GM12872 (cell line): ENCODE measurements around the gene FHL2.

Source experiments
- TF ChIP-seq, protein P1 (sequence below): IDR thresholded peaks from 3 replicates; pipeline ENCODE4 v1.5.1; 2011; ENCODE audit warnings: low read depth, mild to moderate bottlenecking, low read length, moderate library complexity; ENCODE audit not compliant: insufficient read depth

The FHL2 gene

DNA sequence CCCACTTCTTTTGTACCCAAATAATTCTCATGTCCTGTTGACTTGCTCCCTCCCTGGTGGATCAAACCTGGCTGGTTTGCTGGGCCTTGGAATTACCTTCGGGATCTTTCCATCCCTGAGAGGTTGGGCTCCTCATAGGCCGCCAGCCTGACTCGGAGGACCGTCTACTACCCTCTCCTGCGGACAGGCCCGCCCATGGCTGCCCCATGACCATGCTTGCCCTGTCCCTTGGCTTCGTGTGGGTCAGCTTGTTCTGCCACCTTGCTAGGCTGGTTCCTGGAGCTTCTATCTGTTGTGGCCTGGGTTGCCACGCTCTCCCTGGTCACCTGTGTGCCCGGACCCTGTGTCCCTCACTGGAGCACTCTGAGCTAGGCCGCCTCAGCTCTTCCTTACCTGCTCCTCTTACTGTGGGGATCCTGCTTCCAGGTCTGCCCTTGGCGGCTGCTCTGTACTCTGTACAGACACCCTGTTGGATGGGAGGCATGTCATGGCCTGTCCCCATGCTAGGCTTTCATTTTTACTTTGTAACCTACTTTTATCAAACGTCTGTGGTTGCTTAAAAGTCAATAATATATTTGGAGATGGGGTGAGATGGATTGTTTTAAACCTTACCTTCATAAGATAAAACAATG is 29.7 kb upstream of the FHL2 start:
- TF ChIP-seq, protein P1, sequence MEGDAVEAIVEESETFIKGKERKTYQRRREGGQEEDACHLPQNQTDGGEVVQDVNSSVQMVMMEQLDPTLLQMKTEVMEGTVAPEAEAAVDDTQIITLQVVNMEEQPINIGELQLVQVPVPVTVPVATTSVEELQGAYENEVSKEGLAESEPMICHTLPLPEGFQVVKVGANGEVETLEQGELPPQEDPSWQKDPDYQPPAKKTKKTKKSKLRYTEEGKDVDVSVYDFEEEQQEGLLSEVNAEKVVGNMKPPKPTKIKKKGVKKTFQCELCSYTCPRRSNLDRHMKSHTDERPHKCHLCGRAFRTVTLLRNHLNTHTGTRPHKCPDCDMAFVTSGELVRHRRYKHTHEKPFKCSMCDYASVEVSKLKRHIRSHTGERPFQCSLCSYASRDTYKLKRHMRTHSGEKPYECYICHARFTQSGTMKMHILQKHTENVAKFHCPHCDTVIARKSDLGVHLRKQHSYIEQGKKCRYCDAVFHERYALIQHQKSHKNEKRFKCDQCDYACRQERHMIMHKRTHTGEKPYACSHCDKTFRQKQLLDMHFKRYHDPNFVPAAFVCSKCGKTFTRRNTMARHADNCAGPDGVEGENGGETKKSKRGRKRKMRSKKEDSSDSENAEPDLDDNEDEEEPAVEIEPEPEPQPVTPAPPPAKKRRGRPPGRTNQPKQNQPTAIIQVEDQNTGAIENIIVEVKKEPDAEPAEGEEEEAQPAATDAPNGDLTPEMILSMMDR = no peak

DNA sequence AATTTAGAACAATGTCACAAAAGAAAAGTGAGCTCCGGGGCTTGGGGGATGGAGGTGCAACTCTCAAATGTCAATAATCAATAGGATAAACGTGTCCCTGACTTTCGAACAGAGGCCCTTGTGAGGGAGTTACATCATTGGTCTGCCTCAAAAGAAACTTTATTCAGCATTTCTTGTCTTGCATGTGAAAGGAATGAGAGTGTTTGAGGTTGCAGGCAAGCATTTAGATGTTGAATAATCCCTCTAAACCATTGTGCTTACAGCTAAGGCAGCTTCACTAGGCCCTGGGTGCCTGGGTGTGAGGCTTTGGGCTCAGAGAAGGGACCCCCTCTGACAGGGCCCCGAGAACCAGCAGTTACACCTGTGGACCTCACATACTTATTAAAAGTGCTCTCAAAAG is 28.6 kb upstream of the FHL2 start:
- TF ChIP-seq, protein P1 = no peak

DNA sequence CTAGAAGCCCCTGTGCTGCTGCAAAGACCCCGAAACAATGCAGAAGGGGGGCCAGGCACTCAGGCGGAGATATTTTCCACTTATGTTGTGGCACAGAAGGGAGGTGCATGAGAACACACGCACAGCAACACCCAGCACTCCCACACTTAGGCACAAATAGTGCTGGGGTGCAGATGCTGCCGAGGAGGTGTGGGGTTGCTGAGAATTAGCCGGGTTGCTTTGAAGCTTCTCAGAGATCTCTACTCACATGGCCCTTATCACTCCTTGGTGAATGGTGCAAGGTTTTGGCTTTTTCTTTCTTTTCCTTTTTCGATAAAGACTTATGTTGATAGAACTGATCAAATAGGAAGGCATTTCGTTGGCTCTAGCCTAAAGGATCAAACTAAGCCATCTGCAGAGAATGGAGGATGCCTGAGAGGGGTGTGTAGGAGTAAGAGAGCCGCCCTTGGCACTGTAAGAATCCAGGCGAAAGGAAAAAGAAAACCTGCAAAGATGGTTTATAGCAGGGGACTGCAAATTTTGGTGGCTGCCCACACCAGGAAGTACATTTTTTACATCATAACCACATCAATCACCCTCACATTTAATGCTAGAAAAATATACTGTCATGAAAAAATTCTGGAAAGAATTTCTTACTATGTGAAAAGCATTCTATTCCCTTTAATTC is 27.9 kb upstream of the FHL2 start:
- TF ChIP-seq, protein P1 = no peak

DNA sequence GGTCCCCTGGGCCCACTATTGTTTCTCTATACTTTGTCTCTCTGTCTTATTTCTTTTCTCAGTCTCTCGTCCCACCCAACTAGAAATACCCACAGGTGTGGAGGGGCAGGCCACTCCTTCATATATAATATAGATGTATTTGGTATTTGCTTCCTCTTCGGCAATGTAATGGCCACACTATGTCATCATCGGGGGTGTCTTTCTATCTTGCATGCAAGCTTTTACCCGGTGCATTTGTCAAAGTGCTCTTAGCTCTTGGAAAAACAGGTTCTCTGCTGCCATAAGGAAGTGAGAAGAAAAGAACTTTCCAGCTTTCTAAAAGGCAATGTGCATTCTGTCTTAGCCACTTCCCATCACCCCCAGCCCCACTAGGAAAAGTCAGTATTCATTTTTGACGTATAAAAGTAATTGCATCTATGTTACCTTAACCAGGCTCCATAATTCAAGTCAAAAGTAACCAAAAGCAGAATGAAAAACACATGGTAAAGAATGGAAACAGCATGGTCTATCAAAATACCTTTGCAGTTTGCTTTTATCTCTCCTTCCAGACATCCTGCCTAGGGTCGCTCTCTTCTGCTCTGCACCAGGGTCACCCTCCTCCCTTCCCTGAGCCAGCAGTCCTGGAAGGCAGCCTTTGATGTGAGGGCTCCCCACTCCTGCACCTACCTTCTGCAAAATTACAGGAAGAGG is 27.2 kb upstream of the FHL2 start:
- TF ChIP-seq, protein P1 = no peak

DNA sequence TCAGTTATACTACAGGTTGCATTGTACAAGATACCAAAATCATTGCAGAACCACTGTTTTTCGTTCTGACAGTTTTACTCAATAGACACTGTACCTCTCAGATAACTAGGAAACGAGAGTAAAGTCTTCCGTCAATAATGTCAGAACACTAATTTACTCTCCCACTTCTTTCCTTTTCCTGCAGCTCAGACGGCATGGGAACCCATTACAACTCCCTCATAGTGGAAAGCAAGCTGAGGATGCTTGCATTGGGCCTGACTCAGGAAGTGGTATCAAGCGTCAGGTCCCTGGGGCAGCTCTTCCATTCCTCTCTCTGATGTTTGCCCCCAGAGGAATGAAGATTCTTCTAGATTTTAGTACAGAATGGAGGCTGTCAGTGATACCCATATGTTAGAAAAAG is 23.9 kb upstream of the FHL2 start:
- TF ChIP-seq, protein P1 = no peak

DNA sequence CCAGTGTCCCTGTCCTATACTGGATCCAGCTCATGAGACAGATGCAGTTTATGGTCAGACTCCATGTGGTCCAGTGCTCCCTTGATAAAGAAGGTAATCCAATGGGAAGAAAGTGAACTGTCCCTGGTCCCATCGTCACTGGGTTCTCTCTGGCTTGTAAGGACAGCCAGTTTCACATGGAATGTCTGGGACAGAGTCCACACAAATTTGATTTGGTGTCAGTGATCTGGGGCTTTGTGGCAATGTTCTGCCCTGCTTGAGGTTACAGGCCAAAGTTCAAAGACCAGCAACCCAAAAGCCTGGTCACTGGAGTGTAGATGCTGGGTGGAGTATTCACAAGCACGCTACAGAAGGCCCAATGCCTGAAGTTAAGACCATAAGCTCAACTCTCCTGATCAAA is 22.2 kb upstream of the FHL2 start:
- TF ChIP-seq, protein P1 = no peak

DNA sequence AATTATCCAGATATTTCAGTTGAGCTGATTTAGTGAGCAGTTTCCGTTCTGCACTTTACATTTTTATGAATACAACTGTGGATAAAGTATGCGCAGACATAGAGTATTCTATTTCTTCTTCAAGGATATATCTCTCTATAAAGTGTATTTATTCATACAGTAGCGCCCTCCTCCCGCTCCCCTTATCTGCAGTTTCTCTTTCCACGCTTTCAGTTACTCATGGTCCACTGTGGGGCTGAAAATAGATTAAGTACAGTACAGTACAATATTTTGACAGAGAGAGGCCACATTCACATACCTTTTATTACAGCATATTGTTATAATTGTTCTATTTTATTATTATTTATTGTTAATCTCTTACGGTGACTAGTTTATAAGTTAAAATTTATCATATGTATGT is 19.7 kb upstream of the FHL2 start:
- TF ChIP-seq, protein P1 = no peak
